ENCODE results near the gene DDX51.

DNA sequence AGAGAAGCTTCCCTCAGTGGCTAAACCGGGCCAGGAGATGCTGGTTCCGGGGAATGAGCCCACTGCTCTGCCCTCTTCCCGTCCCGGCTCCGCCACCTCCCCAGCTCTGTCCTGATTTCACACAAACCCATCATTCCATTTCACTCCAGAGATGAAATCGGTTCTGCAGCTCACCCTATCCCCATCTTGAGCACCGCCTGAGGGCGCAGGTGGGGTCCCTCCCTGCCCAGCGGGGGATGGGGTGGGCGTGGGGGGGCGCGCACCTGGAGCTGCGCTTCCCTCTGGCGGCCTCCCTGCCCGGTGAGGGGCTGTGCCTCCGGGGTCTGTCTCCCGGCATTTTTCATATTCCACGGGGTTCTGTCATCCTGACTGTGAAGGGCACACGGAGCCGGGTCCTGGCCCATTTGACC, 44.8 kb upstream of the DDX51 start:
- TF ChIP-seq CTCF (conservative IDR thresholded peaks at IDR 0.05; ENCODE audit: low read depth, low read length), result no peak
- no peak for TF ChIP-seq POLR2A (IDR thresholded peaks at IDR 0.05; ENCODE audit: low read depth, low read length)
- no peak for TF ChIP-seq MAFK (IDR thresholded peaks at IDR 0.05; ENCODE audit: low read depth, low read length)
- no peak for TF ChIP-seq RAD21 (IDR thresholded peaks at IDR 0.05; ENCODE audit: low read length)
- TF ChIP-seq CEBPB (IDR thresholded peaks at IDR 0.05; ENCODE audit: low read depth, low read length), result no peak
- TF ChIP-seq RCOR1 (IDR thresholded peaks at IDR 0.05; ENCODE audit: insufficient replicate concordance, low read length), result no peak
- no peak for TF ChIP-seq RFX5 (IDR thresholded peaks at IDR 0.05; ENCODE audit: low read depth, low read length)
